Measurements from ENCODE around the gene KIF6.

KIF6 gene

GRCh38 chr6:39295611-39296011 lies 429.6 kb downstream of the KIF6 start:
- no peak overlapping the region for H3K4me3 ChIP-seq (ENCODE audit: low read length, poor library complexity, severe bottlenecking)
- no peak overlapping the region for H3K9ac ChIP-seq (ENCODE audit: low read depth, low read length, poor library complexity, severe bottlenecking)
- no peak for TF ChIP-seq CTCF (conservative IDR thresholded peaks at IDR 0.05; ENCODE audit: low read length)
- no peak for TF ChIP-seq EZH2phosphoT487 (IDR thresholded peaks at IDR 0.05; ENCODE audit: borderline replicate concordance)
- H3K9me2 ChIP-seq (replicated peaks; ENCODE audit: low read depth, low read length): no peaks in the 10 kb centered on the region
- H3K27me3 ChIP-seq (ENCODE audit: insufficient read depth, low read length, poor library complexity, severe bottlenecking): no peaks in the 10 kb centered on the region
- no peaks in the 10 kb centered on the region for H3K9me3 ChIP-seq (ENCODE audit: insufficient read depth, low read depth, low read length)
- no peaks in the 10 kb centered on the region for H3K36me3 ChIP-seq (ENCODE audit: insufficient read depth, low read length)
- no peaks in the 10 kb centered on the region for H4K20me1 ChIP-seq (ENCODE audit: insufficient read depth, low read length, poor library complexity, severe bottlenecking)
- H2AFZ ChIP-seq (ENCODE audit: low read length): no peak overlapping the region
- H3F3A ChIP-seq (ENCODE audit: low read depth): no peaks in the 10 kb centered on the region
- no peaks in the 10 kb centered on the region for H3K79me2 ChIP-seq (ENCODE audit: insufficient read depth, low read length)
- no peaks in the 10 kb centered on the region for H3K4me1 ChIP-seq (ENCODE audit: insufficient read depth, low read length, poor library complexity, severe bottlenecking)
- no peak overlapping the region for H3K4me2 ChIP-seq (ENCODE audit: low read depth, low read length, poor library complexity, severe bottlenecking)

GRCh38 chr6:39294899-39295298 lies 430.3 kb downstream of the KIF6 start:
- no peaks in the 10 kb centered on the region for H3K9me3 ChIP-seq (ENCODE audit: insufficient read depth, low read depth, low read length)
- no peaks in the 10 kb centered on the region for H3K27me3 ChIP-seq (ENCODE audit: insufficient read depth, low read length, poor library complexity, severe bottlenecking)

GRCh38 chr6:39294133-39294532 lies 431.1 kb downstream of the KIF6 start:
- H3K4me2 ChIP-seq (ENCODE audit: low read depth, low read length, poor library complexity, severe bottlenecking): no peak overlapping the region
- no peaks in the 10 kb centered on the region for H3K9me2 ChIP-seq (replicated peaks; ENCODE audit: low read depth, low read length)
- H3K4me1 ChIP-seq (ENCODE audit: insufficient read depth, low read length, poor library complexity, severe bottlenecking): peaks cover 6% of the 10 kb centered on the region
- H3K79me2 ChIP-seq (ENCODE audit: insufficient read depth, low read length): no peaks in the 10 kb centered on the region
- no peaks in the 10 kb centered on the region for H3K9me3 ChIP-seq (ENCODE audit: insufficient read depth, low read depth, low read length)
- no peaks in the 10 kb centered on the region for H3K36me3 ChIP-seq (ENCODE audit: insufficient read depth, low read length)
- H2AFZ ChIP-seq (ENCODE audit: low read length): no peak overlapping the region
- H3K4me3 ChIP-seq (ENCODE audit: low read length, poor library complexity, severe bottlenecking): no peak overlapping the region
- H3K27me3 ChIP-seq (ENCODE audit: insufficient read depth, low read length, poor library complexity, severe bottlenecking): no peaks in the 10 kb centered on the region
- no peaks in the 10 kb centered on the region for H4K20me1 ChIP-seq (ENCODE audit: insufficient read depth, low read length, poor library complexity, severe bottlenecking)
- TF ChIP-seq CTCF (conservative IDR thresholded peaks at IDR 0.05; ENCODE audit: low read length) (no peak), EZH2phosphoT487 (IDR thresholded peaks at IDR 0.05; ENCODE audit: borderline replicate concordance) (no peak)
- no peaks in the 10 kb centered on the region for H3F3A ChIP-seq (ENCODE audit: low read depth)
- H3K9ac ChIP-seq (ENCODE audit: low read depth, low read length, poor library complexity, severe bottlenecking): no peak overlapping the region

More at GRCh38 chr6:39294899-39295298, 430.3 kb downstream of the KIF6 start:
- Histone ChIP-seq H4K20me1 (ENCODE audit: insufficient read depth, low read length, poor library complexity, severe bottlenecking) (no peaks in the 10 kb centered on the region), H3K36me3 (ENCODE audit: insufficient read depth, low read length) (no peaks in the 10 kb centered on the region), H3K79me2 (ENCODE audit: insufficient read depth, low read length) (no peaks in the 10 kb centered on the region), H2AFZ (ENCODE audit: low read length) (no peak overlapping the region), H3K9ac (ENCODE audit: low read depth, low read length, poor library complexity, severe bottlenecking) (no peak overlapping the region), H3F3A (ENCODE audit: low read depth) (no peaks in the 10 kb centered on the region), H3K9me2 (replicated peaks; ENCODE audit: low read depth, low read length) (no peaks in the 10 kb centered on the region), H3K4me2 (ENCODE audit: low read depth, low read length, poor library complexity, severe bottlenecking) (no peak overlapping the region), H3K4me1 (ENCODE audit: insufficient read depth, low read length, poor library complexity, severe bottlenecking) (peaks cover 1% of the 10 kb centered on the region), H3K4me3 (ENCODE audit: low read length, poor library complexity, severe bottlenecking) (no peak overlapping the region)
- TF ChIP-seq EZH2phosphoT487 (IDR thresholded peaks at IDR 0.05; ENCODE audit: borderline replicate concordance) (no peak), CTCF (conservative IDR thresholded peaks at IDR 0.05; ENCODE audit: low read length) (no peak)

Data from Loucy (cell line).